ENCODE data around the gene KLK6. TPM values are rescaled to one million over a fixed set of nuclear protein-coding genes. Genes with fewer than 3 reads are reported as not detected.

The KLK6 gene
- total and polyA plus RNA-seq, 4 donors, result not detected

DNA sequence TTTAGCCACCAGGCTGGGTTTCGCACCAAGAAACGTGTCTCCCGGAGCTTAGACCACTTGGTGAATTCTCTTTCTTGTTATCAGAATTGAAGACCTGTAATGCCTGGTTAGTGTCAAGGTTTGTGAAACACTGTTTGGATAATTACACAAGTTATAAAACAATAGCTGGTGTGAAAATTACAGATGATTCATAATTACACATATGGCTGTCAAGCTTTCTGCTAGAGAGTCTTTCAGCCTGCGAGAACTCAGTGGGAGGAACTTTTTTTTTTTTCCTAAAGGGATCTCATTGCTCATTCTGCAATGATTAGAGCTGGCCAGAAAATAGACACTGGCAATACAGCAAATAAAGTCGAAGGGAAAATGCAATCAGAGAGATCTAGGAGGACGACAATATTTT, 44.8 kb downstream of the KLK6 start:
- Histone ChIP-seq H3K36me3 (ENCODE audit: control insufficient read depth in 4 of 4, insufficient read depth in 3 of 4, low read depth in 1 of 4, low read length in 3 of 4) (no peaks in the 10 kb centered on the region), H3K9ac (ENCODE audit: low read depth in 1 of 2, low read length in 2 of 2) (no peak overlapping the region), H3K4me3 (ENCODE audit: low read depth in 1 of 3, low read length in 3 of 3) (no peak overlapping the region), H3K27ac (ENCODE audit: low read depth in 1 of 2, low read length in 2 of 2) (no peak overlapping the region), H3K4me1 (ENCODE audit: control insufficient read depth in 4 of 4, insufficient read depth in 4 of 4, low read length in 3 of 4) (no peaks in the 10 kb centered on the region), H3K9me3 (ENCODE audit: control insufficient read depth in 4 of 4, low read length in 3 of 4) (no peaks in the 10 kb centered on the region), H3K27me3 (ENCODE audit: control insufficient read depth in 4 of 4, insufficient read depth in 4 of 4, low read length in 3 of 4) (peaks cover 0 to 5% (median 1%) of the 10 kb centered on the region in 4 donors)
- 53% methylated on average over 6 of the region's 6 CpGs for WGBS
- TF ChIP-seq RXRA (IDR thresholded peaks at IDR 0.05) (no peak), EGR1 (IDR thresholded peaks at IDR 0.05; ENCODE audit: low read depth in 2 of 2) (no peak)
- TF ChIP-seq, protein P1, sequence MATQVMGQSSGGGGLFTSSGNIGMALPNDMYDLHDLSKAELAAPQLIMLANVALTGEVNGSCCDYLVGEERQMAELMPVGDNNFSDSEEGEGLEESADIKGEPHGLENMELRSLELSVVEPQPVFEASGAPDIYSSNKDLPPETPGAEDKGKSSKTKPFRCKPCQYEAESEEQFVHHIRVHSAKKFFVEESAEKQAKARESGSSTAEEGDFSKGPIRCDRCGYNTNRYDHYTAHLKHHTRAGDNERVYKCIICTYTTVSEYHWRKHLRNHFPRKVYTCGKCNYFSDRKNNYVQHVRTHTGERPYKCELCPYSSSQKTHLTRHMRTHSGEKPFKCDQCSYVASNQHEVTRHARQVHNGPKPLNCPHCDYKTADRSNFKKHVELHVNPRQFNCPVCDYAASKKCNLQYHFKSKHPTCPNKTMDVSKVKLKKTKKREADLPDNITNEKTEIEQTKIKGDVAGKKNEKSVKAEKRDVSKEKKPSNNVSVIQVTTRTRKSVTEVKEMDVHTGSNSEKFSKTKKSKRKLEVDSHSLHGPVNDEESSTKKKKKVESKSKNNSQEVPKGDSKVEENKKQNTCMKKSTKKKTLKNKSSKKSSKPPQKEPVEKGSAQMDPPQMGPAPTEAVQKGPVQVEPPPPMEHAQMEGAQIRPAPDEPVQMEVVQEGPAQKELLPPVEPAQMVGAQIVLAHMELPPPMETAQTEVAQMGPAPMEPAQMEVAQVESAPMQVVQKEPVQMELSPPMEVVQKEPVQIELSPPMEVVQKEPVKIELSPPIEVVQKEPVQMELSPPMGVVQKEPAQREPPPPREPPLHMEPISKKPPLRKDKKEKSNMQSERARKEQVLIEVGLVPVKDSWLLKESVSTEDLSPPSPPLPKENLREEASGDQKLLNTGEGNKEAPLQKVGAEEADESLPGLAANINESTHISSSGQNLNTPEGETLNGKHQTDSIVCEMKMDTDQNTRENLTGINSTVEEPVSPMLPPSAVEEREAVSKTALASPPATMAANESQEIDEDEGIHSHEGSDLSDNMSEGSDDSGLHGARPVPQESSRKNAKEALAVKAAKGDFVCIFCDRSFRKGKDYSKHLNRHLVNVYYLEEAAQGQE (IDR thresholded peaks at IDR 0.05), result no peak
- DNase-seq (ENCODE audit: low spot score), result no peak

DNA sequence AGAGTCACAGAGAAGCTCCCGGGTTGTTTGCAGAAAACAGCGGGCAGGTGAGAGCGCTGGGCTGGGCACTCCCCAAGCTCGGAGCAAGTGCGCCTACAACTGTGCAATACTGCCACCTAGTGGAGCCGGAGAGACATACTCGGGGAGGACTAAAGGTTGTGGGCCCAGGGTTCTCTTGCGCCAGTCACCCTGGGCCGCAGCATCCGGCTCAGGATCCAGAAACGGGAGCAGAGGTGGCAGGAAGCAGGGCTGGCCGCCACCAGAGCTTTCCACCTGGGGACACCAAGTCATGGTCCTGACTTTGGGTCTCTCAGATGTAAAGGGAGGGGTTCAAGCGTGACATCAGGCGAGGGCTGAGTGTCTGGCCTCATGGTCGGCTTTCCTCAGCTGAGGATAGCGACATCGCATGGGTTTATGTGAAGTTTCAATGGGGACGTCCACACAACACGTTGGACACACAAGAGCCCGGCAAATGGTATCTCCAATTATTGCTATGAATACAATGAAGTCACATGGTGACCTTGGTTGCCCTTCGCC, 47.0 kb downstream of the KLK6 start:
- Histone ChIP-seq H3K27ac (ENCODE audit: low read depth in 1 of 2, low read length in 2 of 2) (no peak overlapping the region), H3K9ac (ENCODE audit: low read depth in 1 of 2, low read length in 2 of 2) (no peak overlapping the region), H3K9me3 (ENCODE audit: control insufficient read depth in 4 of 4, low read length in 3 of 4) (no peaks in the 10 kb centered on the region), H3K4me3 (ENCODE audit: low read depth in 1 of 3, low read length in 3 of 3) (no peak overlapping the region), H3K27me3 (ENCODE audit: control insufficient read depth in 4 of 4, insufficient read depth in 4 of 4, low read length in 3 of 4) (peaks cover 0 to 4% (median 3%) of the 10 kb centered on the region in 4 donors), H3K36me3 (ENCODE audit: control insufficient read depth in 4 of 4, insufficient read depth in 3 of 4, low read depth in 1 of 4, low read length in 3 of 4) (no peaks in the 10 kb centered on the region), H3K4me1 (ENCODE audit: control insufficient read depth in 4 of 4, insufficient read depth in 4 of 4, low read length in 3 of 4) (no peaks in the 10 kb centered on the region)
- peak; percentile 73 for DNase-seq (ENCODE audit: low spot score)
- TF ChIP-seq SP1 (IDR thresholded peaks at IDR 0.05) (no peak), RAD21 (IDR thresholded peaks at IDR 0.05) (peak; percentile 85 to 89), JUND (IDR thresholded peaks at IDR 0.05) (no peak), HNF4A (conservative IDR thresholded peaks at IDR 0.05) (no peak)
- TF ChIP-seq, protein P2, sequence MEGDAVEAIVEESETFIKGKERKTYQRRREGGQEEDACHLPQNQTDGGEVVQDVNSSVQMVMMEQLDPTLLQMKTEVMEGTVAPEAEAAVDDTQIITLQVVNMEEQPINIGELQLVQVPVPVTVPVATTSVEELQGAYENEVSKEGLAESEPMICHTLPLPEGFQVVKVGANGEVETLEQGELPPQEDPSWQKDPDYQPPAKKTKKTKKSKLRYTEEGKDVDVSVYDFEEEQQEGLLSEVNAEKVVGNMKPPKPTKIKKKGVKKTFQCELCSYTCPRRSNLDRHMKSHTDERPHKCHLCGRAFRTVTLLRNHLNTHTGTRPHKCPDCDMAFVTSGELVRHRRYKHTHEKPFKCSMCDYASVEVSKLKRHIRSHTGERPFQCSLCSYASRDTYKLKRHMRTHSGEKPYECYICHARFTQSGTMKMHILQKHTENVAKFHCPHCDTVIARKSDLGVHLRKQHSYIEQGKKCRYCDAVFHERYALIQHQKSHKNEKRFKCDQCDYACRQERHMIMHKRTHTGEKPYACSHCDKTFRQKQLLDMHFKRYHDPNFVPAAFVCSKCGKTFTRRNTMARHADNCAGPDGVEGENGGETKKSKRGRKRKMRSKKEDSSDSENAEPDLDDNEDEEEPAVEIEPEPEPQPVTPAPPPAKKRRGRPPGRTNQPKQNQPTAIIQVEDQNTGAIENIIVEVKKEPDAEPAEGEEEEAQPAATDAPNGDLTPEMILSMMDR (IDR thresholded peaks at IDR 0.05; ENCODE audit: low read depth, low read length, missing input control), result peak; percentile 85
- 29% methylated on average over 21 of the region's 21 CpGs for WGBS

DNA sequence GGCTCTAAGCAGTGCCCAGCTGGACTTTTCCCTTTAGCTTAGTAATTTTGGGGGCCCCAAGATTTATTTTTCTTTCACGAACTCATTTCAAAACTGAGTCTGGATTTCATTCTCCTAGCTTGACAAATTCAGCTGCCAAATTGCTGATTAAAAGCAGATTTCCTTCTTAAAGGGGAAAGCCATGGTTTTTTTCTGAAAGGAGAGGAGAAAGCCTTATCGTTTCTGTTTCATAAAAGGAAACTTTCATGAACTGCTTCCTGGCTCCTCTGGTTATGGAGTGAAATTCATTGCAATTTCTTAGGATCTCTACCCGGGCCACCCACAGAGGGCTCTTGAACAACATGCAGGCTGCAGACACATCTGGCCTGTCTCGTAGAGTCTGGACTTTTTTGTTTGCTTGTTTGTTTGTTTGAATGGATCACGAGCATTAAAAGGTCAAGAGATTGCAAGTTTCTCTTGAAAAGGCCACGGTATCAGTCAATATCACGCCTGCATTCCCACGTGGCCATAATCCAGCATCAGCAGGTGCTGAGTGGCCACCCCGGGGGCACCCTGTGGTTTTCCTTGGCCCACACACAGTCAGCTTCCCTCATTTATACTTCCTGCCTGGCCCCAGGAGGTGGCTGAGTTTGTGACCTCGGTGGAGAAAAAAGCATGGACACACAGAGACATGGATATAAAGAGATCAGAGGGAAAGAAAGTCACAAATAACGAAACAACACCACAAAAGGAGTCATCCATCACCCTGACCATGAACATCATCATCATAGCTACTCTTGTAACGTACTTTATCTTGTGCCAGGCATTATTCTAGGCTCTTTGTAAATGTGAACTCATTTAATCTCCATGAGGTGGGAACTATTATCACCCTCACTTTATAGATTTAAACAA, 47.7 kb downstream of the KLK6 start:
- Histone ChIP-seq H3K27ac (ENCODE audit: low read depth in 1 of 2, low read length in 2 of 2) (no peak overlapping the region), H3K36me3 (ENCODE audit: control insufficient read depth in 4 of 4, insufficient read depth in 3 of 4, low read depth in 1 of 4, low read length in 3 of 4) (no peaks in the 10 kb centered on the region), H3K9ac (ENCODE audit: low read depth in 1 of 2, low read length in 2 of 2) (no peak overlapping the region), H3K4me3 (ENCODE audit: low read depth in 1 of 3, low read length in 3 of 3) (no peak overlapping the region), H3K4me1 (ENCODE audit: control insufficient read depth in 4 of 4, insufficient read depth in 4 of 4, low read length in 3 of 4) (no peaks in the 10 kb centered on the region), H3K27me3 (ENCODE audit: control insufficient read depth in 4 of 4, insufficient read depth in 4 of 4, low read length in 3 of 4) (peaks cover 0 to 4% (median 3%) of the 10 kb centered on the region in 4 donors), H3K9me3 (ENCODE audit: control insufficient read depth in 4 of 4, low read length in 3 of 4) (no peaks in the 10 kb centered on the region)
- TF ChIP-seq HNF4A (conservative IDR thresholded peaks at IDR 0.05), result no peak
- TF ChIP-seq, protein P1 (IDR thresholded peaks at IDR 0.05), result no peak
- no peak for TF ChIP-seq YY1 (IDR thresholded peaks at IDR 0.05)
- TF ChIP-seq FOXA2 (IDR thresholded peaks at IDR 0.05), result no peak
- TF ChIP-seq, protein P3, sequence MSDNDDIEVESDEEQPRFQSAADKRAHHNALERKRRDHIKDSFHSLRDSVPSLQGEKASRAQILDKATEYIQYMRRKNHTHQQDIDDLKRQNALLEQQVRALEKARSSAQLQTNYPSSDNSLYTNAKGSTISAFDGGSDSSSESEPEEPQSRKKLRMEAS (IDR thresholded peaks at IDR 0.05), result no peak
- TF ChIP-seq, protein P4, sequence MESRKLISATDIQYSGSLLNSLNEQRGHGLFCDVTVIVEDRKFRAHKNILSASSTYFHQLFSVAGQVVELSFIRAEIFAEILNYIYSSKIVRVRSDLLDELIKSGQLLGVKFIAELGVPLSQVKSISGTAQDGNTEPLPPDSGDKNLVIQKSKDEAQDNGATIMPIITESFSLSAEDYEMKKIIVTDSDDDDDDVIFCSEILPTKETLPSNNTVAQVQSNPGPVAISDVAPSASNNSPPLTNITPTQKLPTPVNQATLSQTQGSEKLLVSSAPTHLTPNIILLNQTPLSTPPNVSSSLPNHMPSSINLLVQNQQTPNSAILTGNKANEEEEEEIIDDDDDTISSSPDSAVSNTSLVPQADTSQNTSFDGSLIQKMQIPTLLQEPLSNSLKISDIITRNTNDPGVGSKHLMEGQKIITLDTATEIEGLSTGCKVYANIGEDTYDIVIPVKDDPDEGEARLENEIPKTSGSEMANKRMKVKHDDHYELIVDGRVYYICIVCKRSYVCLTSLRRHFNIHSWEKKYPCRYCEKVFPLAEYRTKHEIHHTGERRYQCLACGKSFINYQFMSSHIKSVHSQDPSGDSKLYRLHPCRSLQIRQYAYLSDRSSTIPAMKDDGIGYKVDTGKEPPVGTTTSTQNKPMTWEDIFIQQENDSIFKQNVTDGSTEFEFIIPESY (IDR thresholded peaks at IDR 0.05), result no peak
- TF ChIP-seq RAD21 (IDR thresholded peaks at IDR 0.05), result no peak
- no peak for TF ChIP-seq NR2F2 (IDR thresholded peaks at IDR 0.05)
- TF ChIP-seq GABPA (IDR thresholded peaks at IDR 0.05 in 1 of 2, conservative IDR thresholded peaks at IDR 0.05 in 1 of 2), result no peak
- 7% methylated on average over 12 of the region's 12 CpGs for WGBS
- DNase-seq (ENCODE audit: low spot score), result no peak

Measured in liver (tissue), 9 donors.